ENCODE results near the gene HARS1. TPM values are rescaled to one million over a fixed set of nuclear protein-coding genes. Genes with fewer than 3 reads are reported as not detected.

The HARS1 gene
- total and polyA plus RNA-seq, 2 of the 13 experiments (the other 11 are each of a cell fraction or from before 2014, with no cell fraction given) = 36.9 to 66.2 TPM

DNA sequence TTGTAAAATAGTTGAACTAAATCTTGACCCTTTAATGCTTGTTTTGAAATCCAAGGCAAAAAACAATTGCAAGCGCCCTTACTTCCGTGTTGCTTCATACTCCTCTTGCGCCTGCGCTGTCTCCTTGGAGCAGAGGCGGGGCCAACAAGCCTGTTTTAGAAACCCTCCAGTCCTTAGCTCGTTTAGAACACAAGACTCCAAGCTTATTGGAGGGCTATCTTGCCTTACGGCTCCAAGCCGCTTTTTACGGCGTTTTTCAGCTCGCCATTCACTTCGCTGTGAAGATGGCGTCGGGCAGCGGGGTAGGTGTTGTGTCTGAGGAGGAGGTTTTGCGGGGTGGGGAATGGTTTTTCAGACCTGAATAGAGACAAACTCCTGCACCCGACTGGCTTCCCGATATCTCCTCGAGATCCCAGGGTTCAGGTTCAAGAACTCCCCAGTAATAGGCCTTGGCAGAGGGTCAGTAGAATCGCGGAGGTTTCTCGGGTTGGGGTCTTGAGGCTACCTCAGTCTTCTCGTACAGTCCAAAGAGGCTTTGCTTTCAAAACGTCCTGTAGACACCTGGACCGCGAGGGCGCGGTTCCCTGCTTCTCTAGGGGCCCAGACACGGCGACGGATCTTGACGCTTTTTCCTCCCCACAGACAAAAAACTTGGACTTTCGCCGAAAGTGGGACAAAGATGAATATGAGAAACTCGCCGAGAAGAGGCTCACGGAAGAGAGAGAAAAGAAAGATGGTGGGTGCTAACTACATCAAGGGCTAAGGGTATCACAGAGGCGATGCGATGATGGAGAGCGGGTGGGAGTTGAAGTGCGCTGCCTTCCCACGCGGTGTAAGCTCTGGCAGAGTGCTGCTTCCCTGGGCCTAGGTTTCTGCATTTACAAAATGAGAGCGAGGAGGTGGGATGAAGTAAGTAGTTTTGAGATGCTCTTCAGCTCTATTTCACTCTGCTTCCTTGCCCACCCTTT, 9.3 kb upstream of the HARS1 start, which contains the start of gene ZMAT2 (continued):
- TF ChIP-seq, protein P1, sequence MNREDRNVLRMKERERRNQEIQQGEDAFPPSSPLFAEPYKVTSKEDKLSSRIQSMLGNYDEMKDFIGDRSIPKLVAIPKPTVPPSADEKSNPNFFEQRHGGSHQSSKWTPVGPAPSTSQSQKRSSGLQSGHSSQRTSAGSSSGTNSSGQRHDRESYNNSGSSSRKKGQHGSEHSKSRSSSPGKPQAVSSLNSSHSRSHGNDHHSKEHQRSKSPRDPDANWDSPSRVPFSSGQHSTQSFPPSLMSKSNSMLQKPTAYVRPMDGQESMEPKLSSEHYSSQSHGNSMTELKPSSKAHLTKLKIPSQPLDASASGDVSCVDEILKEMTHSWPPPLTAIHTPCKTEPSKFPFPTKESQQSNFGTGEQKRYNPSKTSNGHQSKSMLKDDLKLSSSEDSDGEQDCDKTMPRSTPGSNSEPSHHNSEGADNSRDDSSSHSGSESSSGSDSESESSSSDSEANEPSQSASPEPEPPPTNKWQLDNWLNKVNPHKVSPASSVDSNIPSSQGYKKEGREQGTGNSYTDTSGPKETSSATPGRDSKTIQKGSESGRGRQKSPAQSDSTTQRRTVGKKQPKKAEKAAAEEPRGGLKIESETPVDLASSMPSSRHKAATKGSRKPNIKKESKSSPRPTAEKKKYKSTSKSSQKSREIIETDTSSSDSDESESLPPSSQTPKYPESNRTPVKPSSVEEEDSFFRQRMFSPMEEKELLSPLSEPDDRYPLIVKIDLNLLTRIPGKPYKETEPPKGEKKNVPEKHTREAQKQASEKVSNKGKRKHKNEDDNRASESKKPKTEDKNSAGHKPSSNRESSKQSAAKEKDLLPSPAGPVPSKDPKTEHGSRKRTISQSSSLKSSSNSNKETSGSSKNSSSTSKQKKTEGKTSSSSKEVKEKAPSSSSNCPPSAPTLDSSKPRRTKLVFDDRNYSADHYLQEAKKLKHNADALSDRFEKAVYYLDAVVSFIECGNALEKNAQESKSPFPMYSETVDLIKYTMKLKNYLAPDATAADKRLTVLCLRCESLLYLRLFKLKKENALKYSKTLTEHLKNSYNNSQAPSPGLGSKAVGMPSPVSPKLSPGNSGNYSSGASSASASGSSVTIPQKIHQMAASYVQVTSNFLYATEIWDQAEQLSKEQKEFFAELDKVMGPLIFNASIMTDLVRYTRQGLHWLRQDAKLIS (CRISPR knock-in tag; IDR thresholded peaks at IDR 0.05) = no peak
- TF ChIP-seq REPIN1 (CRISPR knock-in tag; IDR thresholded peaks at IDR 0.05; ENCODE audit: borderline replicate concordance, low read depth) = no peak
- TF ChIP-seq DMAP1 (CRISPR knock-in tag; IDR thresholded peaks at IDR 0.05) = peak; percentile 38; the same call in 1 of the 2 replicates
- TF ChIP-seq NR2C2 (CRISPR knock-in tag; IDR thresholded peaks at IDR 0.05; ENCODE audit: borderline replicate concordance) = peak; percentile 29; the same call in 1 of the 2 replicates
- TF ChIP-seq ZNF790 (CRISPR knock-in tag; IDR thresholded peaks at IDR 0.05; ENCODE audit: borderline replicate concordance) = no peak
- TF ChIP-seq ZSCAN31 (CRISPR knock-in tag; IDR thresholded peaks at IDR 0.05; ENCODE audit: low read depth) = 0 out of 2 replicates have a peak, but pooled peaks have one; percentile 30
- peak; percentile 78 for TF ChIP-seq ASH2L (IDR thresholded peaks at IDR 0.05; ENCODE audit: insufficient read length, low read depth, low read length)
- TF ChIP-seq ATRX (CRISPR knock-in tag; IDR thresholded peaks at IDR 0.05; ENCODE audit: borderline replicate concordance) = no peak
- TF ChIP-seq, protein P2, sequence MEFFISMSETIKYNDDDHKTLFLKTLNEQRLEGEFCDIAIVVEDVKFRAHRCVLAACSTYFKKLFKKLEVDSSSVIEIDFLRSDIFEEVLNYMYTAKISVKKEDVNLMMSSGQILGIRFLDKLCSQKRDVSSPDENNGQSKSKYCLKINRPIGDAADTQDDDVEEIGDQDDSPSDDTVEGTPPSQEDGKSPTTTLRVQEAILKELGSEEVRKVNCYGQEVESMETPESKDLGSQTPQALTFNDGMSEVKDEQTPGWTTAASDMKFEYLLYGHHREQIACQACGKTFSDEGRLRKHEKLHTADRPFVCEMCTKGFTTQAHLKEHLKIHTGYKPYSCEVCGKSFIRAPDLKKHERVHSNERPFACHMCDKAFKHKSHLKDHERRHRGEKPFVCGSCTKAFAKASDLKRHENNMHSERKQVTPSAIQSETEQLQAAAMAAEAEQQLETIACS (CRISPR knock-in tag; IDR thresholded peaks at IDR 0.05) = no peak
- TF ChIP-seq, protein P3, sequence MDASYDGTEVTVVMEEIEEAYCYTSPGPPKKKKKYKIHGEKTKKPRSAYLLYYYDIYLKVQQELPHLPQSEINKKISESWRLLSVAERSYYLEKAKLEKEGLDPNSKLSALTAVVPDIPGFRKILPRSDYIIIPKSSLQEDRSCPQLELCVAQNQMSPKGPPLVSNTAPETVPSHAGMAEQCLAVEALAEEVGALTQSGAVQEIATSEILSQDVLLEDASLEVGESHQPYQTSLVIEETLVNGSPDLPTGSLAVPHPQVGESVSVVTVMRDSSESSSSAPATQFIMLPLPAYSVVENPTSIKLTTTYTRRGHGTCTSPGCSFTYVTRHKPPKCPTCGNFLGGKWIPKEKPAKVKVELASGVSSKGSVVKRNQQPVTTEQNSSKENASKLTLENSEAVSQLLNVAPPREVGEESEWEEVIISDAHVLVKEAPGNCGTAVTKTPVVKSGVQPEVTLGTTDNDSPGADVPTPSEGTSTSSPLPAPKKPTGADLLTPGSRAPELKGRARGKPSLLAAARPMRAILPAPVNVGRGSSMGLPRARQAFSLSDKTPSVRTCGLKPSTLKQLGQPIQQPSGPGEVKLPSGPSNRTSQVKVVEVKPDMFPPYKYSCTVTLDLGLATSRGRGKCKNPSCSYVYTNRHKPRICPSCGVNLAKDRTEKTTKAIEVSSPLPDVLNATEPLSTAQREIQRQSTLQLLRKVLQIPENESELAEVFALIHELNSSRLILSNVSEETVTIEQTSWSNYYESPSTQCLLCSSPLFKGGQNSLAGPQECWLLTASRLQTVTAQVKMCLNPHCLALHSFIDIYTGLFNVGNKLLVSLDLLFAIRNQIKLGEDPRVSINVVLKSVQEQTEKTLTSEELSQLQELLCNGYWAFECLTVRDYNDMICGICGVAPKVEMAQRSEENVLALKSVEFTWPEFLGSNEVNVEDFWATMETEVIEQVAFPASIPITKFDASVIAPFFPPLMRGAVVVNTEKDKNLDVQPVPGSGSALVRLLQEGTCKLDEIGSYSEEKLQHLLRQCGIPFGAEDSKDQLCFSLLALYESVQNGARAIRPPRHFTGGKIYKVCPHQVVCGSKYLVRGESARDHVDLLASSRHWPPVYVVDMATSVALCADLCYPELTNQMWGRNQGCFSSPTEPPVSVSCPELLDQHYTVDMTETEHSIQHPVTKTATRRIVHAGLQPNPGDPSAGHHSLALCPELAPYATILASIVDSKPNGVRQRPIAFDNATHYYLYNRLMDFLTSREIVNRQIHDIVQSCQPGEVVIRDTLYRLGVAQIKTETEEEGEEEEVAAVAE (CRISPR knock-in tag; IDR thresholded peaks at IDR 0.05; ENCODE audit: borderline replicate concordance) = peak; percentile 98
- TF ChIP-seq POLR2G (IDR thresholded peaks at IDR 0.05; ENCODE audit: low read depth, low read length) = peak; percentile 93
- TF ChIP-seq ZFYVE20 (CRISPR knock-in tag; IDR thresholded peaks at IDR 0.05; ENCODE audit: borderline replicate concordance, low read depth) = no peak
- peak; percentile 96 for TF ChIP-seq KDM2A (CRISPR knock-in tag; IDR thresholded peaks at IDR 0.05; ENCODE audit: borderline replicate concordance, low read depth)
- peak; percentile 79; the same call in 1 of the 2 replicates for TF ChIP-seq MXD4 (CRISPR knock-in tag; IDR thresholded peaks at IDR 0.05)
- 0 out of 2 replicates have a peak, but pooled peaks have one; percentile 10 for TF ChIP-seq ZNF121 (CRISPR knock-in tag; IDR thresholded peaks at IDR 0.05)
- peak; percentile 68 for TF ChIP-seq BORCS8-MEF2B (CRISPR knock-in tag; IDR thresholded peaks at IDR 0.05)
- TF ChIP-seq KDM4B (CRISPR knock-in tag; IDR thresholded peaks at IDR 0.05) = 0 out of 2 replicates have a peak, but pooled peaks have one; percentile 36
- peak; percentile 56 for TF ChIP-seq PPARG (CRISPR knock-in tag; conservative IDR thresholded peaks at IDR 0.05)
